NCI-H146 (cell line): Measurements from ENCODE around the gene PSPH.

ENCODE experiments used
- DNase-seq: peaks from one replicate; lab custom pipeline; 2025; lab: John Stamatoyannopoulos, UW

Gene PSPH

DNA sequence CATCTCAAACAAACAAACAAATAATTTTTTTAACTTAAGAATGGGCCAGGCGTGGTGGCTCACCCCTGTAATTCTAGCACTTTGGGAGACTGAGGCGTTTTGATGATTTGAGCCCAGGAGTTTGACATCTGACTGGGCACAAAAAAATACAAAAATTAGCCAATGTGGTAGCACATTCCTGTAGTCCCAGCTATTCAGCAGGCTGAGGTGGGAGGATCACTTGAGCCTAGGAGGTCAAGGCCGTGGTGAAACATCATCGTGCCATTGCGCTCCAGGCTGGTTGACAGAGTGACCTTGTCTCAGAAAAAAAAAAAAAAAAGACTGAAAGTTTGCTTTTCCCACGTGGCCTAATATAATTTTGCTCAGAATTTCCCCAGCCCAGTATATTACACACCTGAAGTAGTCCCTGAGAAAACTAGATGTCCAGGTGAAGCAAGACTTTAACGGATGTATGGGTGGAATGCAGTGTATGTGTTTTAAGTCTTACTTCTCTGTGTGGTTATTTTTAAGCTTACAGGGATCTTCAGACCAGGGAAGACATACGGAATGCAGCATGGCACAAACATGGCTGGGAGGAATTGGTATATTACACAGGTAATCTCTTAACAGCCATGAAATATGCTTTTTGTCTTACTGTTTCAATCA lies 54.3 kb downstream of the PSPH start:
- no peak for DNase-seq

DNA sequence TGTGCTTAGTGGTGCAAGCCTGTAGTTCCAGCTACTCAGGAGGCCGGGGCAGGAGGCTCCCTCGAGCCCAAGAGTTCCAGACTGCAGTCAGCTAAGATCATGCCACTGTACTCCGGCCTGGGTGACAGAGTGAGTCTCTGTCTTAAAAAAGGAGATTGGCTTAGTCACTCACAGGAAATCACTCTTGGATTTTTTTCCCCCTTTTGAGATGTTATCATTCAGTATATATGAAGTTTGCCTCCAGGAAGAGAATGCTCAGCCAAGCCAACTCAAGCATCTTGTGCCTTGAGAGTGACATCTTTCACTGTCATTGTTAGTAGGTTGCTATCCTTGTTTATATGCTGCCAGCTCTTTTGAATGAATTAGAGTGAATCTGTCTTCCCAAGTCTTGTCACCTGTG lies 58.9 kb downstream of the PSPH start:
- DNase-seq = no peak

DNA sequence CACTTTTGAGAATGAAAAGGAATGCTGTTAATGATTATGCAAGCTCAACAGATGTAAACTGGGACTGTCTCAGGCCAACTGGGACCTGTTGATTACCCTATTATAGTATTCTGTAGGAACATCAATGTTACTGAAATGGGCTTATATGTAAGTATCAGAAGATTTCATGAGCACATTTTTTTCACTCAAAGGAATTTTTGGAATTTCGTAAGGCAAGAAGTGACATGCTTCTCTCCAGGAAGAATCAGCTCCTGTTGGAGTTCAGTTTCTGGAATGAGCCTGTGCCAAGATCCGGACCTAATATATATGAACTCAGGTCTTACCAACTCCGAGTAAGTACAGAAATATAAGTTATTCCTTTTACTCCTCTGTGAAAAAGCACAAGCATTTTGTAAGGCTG lies 67.7 kb downstream of the PSPH start:
- no peak for DNase-seq

DNA sequence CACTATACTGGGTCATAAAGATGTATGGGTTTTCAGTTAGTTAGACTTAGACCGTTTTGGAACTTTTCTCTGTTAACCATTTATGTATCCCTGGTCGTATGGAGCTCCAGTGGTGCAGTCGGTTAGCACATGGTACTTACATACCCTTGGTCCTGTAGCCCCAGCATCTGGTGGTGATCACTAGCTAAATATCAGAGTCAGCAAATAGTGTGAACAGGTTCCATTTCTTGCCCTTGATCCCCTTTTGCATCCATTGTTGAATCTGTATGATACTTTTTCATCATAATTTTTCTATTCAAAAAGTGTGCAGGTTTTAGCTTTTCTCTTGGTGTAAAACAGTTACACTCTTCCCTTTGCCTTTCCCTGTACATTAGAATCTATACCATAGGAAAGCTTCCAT lies 71.0 kb downstream of the PSPH start:
- DNase-seq = no peak

DNA sequence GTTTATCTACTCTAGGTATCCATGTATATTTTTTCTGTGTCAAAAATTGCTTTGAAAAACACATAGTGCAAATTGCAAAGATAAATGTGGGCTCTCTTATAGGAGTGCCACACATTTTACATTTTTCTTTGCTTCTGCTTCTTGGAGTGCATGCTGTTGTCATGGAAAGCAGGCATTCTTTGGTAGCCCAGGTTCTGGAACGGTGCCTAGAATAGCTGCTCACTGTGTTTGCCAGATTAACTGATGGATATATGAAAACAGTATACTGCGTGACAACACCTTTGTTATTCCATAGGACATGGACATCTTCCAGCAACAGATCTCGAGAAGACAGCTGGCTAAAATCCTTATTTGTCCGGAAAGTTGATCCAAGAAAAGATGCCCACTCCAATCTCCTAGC lies 73.4 kb downstream of the PSPH start:
- DNase-seq = peak; percentile 30

DNA sequence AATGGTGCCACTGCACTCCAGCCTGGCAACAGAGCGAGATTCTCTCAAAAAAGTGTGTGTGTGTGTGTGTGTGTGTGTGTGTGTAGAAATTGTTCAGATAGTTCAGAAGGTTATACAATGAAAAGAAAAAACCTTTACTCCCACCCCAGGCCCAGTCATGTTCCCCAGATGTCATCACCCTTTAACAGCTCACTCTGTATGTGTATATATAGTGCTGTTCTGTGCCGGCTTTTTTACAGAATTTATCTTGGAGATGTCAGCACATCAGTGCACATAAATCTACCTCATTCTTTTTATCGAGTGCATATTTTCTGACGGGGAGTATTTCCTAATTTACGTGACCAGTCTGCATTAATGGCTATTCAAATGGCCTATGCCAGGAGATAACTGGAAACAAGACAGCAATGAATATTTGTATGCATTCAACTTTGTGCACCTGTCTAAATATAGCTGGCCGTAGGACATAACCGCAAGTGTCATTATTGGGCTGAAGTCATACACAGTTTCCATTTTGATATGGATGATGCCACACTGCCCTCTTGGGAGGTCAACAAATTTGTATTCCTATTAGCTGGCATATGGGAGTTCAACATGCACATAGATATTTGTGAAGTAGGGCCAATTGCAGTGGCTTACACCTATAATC lies 75.1 kb downstream of the PSPH start:
- peak; percentile 93 for DNase-seq

DNA sequence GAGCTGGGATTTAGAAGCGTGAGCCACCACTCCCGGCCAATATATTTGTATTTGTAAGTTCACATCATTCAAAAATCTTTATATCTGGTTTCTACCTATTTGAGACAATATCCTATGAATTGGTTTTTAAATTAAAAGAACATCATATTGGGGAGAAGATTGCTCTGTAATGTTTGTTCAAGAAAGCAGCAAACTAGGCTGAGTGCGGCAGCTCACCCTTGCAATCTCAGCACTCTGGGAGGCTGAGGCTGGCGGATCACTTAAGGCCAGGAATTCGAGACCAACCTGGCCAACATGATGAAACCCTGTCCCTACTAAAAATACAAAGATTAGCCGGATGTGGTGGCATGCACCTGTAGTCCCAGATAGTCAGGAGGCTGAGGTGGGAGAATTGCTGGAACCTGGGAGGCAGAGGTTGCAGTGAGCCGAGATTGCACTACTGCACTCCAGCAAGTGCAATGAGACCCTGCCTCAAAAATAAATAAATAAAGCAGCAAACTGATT lies 77.4 kb downstream of the PSPH start:
- no peak for DNase-seq

DNA sequence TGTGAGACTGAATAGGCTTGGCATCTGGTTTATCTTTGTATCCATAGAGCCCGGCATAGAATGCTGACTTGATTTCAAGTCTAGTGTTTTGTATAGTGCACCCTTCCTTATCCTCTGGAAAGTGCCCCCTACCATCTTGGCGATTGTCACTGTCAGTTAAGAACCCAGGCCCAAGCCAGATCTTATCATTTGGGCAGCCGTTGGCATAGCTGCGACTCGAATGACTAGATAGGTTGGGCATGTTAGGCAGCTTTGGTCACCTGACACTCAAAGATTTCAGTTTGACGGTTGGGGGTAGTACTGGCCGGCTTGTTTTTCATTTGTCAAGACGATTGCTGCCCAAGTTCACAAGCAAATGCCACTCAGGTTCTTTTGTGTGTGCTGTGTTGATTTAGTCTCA lies 80.3 kb downstream of the PSPH start:
- DNase-seq = peak; percentile 71

DNA sequence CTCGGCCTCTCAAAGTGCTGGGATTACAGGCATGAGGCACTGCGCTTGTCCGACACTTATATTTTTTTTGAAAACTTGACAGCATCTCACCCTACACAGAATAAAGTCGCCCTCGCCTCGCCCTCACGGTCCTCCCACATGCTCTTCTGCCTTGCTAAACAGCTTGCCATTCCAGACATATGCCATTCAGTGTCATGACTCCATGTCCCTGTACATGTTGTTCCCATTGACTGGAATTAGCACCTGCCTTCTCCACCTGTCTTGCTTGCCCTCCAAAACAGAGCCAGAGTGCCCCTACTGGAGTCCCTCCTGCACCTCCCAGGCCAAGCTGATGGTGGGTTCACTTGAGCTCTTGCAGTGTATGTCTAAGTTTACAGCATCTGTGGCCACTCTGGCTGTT lies 80.7 kb downstream of the PSPH start:
- DNase-seq = peak; percentile 27

DNA sequence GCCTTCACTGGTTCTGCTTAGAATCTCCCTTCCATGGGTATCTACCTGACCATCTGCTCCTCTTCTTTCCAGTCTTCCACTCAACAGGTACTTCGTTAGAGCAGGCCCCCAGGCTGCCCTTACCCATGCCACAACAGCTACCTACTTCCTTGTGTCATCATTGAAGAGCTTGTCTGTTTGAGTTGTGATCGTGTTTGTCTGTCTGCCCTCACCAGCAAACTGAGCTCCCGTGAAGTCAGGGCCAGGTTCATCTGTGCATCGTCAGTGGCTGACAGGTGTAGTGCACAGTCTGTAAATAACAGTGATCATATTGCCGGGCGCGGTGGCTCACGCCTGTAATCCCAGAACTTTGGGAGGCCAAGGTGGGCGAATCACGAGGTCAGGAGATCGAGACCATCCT lies 81.9 kb downstream of the PSPH start:
- no peak for DNase-seq

DNA sequence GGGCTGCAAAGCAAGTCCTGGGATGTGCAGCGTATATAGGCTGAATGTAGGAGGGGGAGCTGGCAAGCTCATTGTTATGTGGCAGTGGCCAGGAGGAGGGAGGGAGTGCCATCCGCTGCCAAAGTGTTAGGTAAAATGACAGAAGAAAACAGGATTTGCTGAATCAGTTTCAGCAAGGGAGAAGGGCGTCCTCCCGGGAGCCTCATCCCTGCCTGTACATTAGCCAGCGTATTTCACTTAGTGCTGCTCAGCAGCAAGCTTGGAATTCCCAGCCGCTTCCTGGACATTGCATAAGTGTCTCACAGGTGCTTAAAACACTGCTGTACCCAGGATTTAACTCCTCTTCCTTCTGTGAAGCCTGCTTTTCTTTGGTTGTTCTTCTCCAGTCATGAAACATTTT lies 84.4 kb downstream of the PSPH start:
- no peak for DNase-seq

DNA sequence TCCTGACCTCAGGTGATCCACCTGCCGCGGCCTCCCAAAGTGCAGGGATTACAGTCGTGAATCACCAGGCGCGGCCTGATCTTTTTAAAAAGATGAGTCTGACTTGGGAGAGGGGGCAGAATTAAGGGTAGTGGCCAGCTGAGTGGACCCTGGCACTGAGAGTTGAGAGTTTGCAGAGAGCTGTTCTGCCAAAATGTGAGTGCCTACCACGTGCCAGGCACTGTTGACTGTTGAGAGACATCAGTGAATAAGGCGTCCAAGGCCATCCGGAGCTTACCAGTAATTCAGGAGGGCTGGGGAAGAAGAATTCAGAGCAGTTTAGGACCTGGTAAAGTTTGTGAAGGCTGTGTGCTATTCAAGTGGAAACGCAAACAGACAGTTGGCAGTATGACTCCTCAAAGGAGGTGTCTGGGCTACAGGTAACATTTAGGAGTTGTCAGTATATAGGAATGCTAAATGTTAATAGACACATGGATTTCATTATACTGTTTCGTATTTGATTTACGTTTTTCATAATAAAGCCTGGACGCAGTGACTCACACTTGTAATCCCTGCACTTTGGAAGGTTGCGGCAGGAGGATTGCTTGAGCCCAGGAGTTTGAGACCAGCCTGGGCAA lies 85.3 kb downstream of the PSPH start:
- no peak for DNase-seq

DNA sequence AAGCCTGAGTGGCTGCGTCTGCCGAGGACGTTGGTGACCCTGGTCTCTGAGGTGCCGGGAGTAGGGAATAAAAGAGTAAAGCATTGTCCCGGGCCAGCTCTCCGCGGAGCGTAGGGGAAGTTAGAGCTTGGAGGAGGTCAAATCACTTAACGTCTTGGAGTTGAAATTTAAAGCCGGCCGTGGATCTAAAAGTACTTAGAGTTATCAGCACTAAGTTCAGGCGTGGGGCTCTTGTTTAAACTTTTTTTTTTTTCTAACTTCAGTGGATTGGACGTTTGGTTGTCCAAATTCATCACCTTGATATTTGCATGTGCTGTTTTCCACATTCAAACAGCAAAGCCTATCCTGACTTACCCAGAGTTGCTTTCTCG lies 86.2 kb downstream of the PSPH start:
- no peak for DNase-seq

DNA sequence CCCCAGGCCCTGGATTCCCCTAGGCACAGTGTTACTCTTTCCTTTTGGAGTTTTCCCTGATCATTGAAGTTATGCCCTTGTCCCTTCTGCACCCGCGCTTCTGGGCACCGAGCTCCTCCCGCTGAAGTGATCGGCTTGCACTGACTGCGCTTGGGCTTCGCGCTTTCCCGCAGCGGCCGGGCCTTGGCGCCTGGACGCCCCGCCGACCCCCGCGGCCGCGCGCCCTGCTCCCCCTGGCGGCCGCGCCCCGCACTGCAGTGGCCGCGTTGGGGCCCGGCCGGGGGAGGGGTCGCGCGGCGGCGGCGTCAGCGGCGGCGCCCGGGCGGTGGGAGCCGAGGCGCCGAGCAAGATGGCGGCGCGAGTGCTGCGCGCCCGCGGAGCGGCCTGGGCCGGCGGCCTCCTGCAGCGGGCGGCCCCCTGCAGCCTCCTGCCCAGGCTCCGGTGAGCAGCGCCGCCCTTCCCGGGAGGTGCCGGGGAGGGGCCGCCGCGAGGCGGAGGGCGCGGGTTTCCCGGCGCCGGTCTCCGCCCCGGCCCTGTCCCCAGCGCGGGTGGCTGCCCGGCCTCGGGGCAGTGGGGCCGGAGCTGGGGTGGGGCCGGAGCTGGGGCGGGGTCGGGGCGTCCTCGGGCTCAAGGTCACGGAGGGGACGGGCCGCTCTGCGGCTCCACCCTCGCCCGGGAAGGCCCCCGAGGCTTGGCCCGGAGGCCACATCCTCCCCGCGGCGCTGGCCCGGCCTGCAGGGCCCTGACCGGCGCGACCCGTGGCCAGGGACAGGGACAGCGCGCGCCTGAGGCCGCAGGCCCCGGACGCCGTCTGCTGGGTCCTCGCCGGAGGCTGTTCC lies 86.8 kb downstream of the PSPH start, which contains the start of gene NIPSNAP2:
NIPSNAP2 (plus strand) TSS at position 325 of the 839 bp plus-strand sequence; CDS start at position 350, 25 bp downstream.
- peak; percentile 88 for DNase-seq

DNA sequence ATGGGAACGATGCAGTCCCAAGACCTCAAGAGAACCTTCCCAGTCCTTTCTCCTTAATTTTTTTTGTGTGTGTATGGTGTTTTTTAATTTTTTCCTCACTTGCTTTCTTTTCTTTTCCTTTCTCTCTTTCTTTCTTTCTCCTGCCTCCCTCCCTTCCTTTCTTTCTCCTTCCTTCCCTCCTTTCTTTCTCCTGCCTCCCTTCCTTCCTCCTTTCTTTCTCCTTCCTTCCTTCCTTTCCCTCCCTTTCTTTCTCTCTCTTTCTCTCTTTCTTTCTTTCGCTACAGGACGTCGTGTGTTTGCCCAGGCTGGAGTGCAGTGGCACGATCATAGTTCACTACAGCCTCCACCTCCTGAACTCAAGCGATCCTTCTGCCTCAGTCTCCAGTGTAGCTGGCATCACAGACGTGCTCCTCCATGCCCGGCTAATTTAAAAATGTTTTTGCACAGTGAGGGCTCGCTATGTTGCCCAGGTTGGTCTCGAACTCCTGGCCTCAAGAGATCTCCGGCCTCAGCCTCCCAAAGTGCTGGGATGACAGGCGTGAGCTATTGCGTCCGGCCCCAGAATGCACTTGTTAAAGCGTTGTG lies 87.6 kb downstream of the PSPH start:
- DNase-seq = no peak

DNA sequence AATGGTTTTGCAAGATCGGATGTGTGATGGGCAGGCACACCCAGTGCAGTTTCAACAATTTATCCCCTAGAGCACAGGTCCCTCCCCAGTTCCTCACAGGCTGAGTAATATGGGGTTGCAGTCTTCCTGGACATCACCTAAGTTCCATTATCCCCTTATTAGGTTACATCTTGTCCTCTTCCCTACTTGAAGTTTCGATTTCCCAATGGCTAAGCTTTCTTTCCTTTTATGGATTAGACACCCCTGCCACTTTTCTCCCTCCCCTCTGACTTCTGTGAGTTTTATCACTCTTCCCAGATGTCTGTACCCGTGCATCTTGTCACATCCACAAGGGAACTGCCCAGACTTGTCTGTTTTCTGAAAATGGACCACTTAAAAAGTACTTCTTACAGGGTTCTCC lies 89.2 kb downstream of the PSPH start:
- DNase-seq = no peak
